IPS-18c (cell line): ENCODE results near the gene WDTC1.
"Not testable (repeated sequence)": the region's sequence is repeated elsewhere in the genome, so short reads cannot be mapped to it uniquely, and the experiment has no call there.

ENCODE experiments used
- H3K4me3 ChIP-seq: 2 replicates; pipeline ENCODE4 v1.7.0; 2013; ENCODE audit warnings: low read depth, mild to moderate bottlenecking, low read length, moderate library complexity; ENCODE audit not compliant: insufficient read depth
- H3K9me3 ChIP-seq: one replicate; pipeline ENCODE4 v1.6.1; 2013; ENCODE audit warnings: mild to moderate bottlenecking, low read length, moderate library complexity; ENCODE audit not compliant: control insufficient read depth, insufficient read depth

Gene WDTC1

DNA sequence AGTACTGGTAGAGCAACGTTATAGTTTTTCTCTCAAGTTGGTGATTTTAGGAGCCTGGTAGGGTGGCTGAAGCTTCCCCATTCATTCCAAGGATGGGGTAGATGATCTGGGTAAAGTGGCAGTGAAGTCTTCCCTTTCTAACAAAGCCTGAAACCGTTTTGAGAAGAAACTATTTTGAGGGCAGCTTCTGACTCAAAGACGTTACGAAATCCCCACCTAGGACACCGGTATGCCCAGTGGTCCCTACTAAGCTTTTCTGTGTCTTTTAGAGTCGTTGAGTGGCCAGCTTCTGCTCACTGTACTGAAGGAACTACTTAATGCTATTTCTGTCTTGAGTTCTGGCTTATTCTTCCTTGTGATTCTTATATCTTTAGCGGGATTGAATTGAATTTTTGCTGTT lies 1.4 kb downstream of the WDTC1 start:
- Histone ChIP-seq H3K4me3 (peak overlapping the region; percentile 61; the same call in 1 of the 2 replicates), H3K9me3 (no peaks in the 10 kb centered on the region)

DNA sequence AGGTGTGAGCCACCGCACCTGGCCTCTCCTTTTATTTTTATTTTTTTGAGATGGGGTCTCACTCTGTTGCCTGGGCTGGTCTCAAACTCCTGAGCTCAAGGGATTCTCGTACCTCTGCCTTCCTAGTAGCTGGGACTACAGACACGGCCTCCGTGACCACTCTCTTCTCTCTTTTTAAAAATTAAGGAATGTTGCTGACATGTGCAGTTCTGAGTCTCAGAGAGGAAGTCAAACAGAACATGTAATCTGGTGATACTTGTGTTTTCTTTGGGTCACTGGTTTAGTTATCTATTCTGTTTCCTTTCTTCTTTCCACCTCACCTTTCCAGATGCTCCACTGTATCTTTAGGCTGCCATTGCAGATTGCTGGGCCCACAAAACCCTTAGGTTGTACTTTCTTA lies 2.7 kb downstream of the WDTC1 start:
- Histone ChIP-seq H3K9me3 (no peaks in the 10 kb centered on the region), H3K4me3 (no peak overlapping the region)

DNA sequence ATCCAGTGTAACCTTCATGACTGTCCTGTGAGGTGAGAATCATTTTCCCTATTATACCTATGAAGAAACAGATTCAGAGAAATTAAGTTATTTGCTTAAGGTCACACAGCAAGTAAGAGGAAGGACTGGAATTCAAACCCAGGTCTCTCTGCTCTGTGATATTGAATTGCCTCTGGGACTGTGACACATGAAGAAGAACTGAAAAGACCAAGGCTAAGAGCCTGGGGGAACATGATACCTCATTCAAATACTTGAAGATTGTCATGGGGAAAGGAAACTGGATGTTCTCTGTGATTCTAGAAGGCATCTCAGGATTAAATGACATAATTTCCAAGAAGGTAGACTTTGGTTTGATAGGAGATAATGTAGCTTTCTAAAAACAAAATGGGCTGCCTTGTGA lies 3.6 kb downstream of the WDTC1 start:
- H3K4me3 ChIP-seq: no peak overlapping the region
- H3K9me3 ChIP-seq: no peaks in the 10 kb centered on the region

DNA sequence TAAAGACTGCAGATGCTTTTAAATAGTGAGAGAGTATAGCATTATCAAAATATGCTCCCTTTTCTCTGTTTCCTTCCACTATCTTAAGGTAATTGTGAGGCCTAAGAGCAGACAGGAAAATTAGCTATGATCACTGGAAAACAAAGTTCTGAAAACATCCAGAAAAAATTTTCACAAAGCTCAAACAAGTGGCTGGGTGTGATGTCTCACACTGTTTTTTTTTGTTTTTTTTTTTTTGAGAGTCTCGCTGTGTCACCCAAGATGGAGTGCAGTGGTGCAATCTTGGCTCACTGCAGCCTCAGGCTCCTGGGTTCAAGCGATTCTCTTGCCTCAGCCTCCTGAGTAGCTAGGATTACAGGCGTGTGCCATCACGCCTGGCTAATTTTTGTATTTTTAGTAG lies 7.2 kb downstream of the WDTC1 start:
- Histone ChIP-seq H3K4me3 (no peak overlapping the region), H3K9me3 (no peaks in the 10 kb centered on the region)

DNA sequence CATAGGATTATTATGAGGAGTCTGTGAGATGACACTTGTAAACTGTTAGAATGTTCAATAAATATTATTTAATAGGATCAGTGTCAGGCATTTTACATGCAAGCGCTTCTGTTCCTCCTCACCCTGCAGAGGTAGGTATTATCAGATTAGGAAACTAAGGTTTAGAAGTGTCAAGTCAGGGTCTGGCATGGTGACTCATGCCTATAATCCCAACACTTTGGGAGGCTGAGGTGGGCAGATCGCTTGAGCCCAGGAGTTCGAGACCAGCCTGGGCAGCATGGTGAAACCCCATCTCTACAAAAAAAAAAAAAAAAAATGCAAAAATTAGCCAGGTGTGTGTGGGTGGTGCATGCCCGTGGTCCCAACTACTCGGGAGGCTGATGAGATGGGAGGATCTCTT lies 9.2 kb downstream of the WDTC1 start:
- not testable (repeated sequence) for H3K4me3 ChIP-seq, H3K9me3 ChIP-seq

DNA sequence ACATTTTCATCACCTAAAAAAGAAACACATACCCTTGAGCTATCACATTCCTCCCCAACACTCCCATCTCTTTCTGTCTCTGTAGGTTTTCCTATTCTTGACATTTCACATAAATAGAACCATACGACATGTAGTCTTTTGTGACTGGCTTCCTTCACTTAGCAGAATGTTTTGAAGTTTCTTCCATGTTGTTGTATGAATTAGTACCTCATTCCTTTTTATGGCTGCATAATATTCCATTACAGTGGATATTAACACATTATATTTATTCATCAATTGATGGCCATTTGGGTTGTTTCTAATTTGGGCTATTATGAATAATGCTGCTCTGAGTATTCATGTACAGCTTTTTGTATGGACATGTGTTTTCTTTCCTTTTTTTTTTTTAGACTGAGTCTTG lies 11.8 kb downstream of the WDTC1 start:
- no peak overlapping the region for H3K4me3 ChIP-seq
- no peaks in the 10 kb centered on the region for H3K9me3 ChIP-seq

DNA sequence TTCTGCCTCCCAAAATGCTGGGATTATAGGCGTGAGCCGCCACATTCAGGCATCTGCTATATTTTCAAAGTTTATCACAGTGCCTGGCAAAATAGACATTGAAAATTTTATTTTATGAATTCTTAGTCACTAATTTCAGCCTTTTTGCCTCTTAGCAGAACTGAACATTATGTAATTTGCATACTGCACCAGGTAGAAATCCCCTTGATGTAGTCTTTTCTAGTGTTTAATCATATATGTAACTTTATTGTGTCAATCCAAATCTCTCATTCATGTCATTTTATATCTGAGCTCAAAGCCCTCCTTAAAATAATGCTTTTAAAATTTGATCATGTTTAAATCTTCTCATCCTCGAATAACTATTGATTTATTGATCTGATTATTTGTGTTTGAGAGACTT lies 19.2 kb downstream of the WDTC1 start:
- Histone ChIP-seq H3K9me3 (no peaks in the 10 kb centered on the region), H3K4me3 (no peak overlapping the region)

DNA sequence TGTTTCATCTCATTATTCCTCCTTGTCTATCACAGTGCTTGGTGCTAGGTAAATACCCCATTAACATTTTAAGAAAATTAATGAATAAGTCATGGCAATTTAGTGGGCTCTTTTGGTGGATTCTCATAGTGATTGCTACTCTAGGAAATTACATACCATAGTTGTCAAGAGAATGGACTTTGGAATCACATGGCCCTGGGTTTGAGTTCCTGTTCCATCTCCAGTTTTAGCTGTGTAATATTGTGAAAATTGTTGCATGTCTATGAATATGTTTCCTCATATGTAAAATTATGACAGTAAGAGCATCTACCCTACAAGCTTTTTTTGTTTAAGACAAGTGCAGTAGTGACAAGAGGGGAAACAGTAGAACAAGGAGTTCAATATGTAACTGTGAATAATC lies 20.7 kb downstream of the WDTC1 start:
- no peaks in the 10 kb centered on the region for H3K9me3 ChIP-seq
- H3K4me3 ChIP-seq: no peak overlapping the region

DNA sequence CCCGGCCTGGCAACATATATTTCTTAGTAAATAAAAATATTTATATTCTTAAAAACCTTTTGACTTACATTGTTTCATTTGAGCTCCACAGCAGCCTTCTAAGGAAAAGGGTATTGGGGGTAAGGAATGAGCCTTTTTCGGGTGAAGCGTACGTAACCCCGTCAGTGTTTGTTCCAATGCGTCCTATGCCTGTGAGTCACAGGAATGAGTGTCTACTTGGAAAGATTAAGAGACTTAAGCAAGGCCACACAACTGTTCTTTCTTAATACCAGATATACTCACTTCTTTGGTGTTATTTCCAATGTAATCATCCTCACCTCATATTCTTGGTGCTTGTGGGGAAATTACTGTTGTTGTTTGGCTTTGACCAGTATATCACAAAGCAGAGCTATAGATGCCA lies 22.7 kb downstream of the WDTC1 start:
- Histone ChIP-seq H3K9me3 (peaks cover 2% of the 10 kb centered on the region), H3K4me3 (no peak overlapping the region)

DNA sequence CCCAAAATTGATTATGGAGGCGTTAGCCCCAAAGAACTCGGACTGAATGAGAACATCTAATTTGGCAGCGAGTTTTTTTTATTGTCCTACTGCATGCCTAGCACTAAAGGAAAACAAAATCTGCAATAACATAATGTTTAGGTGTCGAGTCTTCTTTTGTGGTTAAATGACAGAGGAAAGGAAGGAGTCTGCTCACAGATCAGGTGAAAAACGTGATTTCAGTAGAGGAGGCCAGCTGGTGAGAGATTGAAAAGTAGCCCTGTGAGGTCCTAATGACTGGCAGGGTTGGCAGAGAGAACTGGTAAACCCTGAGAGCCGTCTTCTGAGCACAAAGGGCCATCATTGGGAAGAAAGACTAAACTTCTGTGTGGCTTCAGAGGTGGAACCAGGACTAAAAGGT lies 24.2 kb downstream of the WDTC1 start:
- peaks cover 2% of the 10 kb centered on the region for H3K9me3 ChIP-seq

DNA sequence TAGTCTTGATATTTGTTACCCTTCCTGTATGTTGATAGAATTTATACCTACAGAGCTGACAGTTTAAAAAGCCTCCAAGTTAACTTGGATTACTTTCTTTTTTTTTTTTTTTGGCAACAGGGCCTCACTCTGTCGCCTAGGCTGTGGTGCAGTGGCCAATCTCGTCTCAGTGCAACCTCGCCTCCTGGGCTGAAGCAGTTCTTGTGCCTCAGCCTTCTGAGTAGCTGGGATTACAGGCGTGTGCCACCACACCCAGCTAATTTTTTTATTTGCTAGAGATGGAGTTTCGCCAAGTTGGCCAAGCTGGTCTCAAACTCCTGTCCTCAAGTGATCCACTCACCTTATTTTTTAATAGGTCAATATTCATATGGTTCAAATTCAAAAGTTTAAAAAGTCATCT lies 32.7 kb downstream of the WDTC1 start:
- Histone ChIP-seq H3K4me3 (no peak overlapping the region), H3K9me3 (no peaks in the 10 kb centered on the region)

More for the DNA sequence above, 24.2 kb downstream of the WDTC1 start:
- no peak overlapping the region for H3K4me3 ChIP-seq

DNA sequence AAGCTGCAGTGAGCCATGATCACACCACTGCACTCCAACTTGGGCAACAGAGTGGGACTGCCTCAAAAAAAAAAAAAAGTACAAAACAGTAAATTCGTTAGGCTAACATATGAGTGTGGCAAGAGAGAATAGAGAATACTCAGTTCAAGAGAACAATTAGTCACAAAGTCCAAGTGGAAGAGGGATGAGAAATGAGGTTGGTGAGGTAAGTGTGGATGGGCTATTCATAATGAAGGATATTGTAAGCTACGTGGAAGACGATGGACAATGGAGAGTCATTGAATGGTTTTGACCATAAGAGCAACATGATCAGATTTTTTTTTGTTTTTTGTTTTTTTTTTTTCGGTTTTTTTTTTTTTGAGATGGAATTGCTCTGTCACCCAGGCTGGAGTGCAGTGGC lies 34.8 kb downstream of the WDTC1 start:
- no peak overlapping the region for H3K4me3 ChIP-seq
- no peaks in the 10 kb centered on the region for H3K9me3 ChIP-seq

DNA sequence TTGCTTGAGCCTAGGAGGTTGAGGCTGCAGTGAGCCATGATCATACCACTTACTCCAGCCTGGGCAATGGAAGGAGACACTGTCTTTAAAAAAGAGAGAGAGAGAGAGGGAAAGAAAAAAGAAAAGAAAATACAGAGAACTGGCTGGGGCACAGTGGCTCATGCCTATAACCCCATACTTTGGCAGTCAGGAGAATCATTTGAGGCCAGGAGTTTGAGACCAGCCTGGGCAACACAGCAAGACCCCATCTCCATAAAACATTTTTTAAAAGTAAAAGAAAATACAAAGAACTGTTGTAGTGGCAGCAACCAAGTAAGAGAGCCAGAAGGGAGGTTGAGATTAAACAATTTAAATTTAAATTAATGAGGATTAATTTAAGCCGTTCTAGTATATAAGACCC lies 39.8 kb downstream of the WDTC1 start:
- Histone ChIP-seq H3K4me3 (no peak overlapping the region), H3K9me3 (no peaks in the 10 kb centered on the region)

DNA sequence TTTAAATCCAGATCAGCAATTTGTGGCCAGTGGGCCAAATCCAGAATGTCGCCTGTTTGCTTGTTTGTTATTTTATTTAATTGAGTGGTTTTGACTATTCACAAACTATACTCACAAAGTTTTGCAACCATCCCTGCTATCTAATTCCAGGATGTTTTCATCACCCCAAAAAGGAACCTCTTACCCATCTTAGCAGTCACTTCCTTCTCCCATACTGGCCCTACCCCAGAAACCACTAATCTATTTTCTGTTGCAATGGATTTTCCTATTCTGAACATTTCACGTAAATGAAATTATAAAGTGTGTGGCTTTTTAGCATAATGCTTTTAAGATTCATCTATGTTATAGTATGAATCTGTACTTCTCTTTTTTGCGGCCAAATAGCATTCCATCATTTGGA lies 41.3 kb downstream of the WDTC1 start:
- Histone ChIP-seq H3K4me3 (no peak overlapping the region), H3K9me3 (no peaks in the 10 kb centered on the region)

DNA sequence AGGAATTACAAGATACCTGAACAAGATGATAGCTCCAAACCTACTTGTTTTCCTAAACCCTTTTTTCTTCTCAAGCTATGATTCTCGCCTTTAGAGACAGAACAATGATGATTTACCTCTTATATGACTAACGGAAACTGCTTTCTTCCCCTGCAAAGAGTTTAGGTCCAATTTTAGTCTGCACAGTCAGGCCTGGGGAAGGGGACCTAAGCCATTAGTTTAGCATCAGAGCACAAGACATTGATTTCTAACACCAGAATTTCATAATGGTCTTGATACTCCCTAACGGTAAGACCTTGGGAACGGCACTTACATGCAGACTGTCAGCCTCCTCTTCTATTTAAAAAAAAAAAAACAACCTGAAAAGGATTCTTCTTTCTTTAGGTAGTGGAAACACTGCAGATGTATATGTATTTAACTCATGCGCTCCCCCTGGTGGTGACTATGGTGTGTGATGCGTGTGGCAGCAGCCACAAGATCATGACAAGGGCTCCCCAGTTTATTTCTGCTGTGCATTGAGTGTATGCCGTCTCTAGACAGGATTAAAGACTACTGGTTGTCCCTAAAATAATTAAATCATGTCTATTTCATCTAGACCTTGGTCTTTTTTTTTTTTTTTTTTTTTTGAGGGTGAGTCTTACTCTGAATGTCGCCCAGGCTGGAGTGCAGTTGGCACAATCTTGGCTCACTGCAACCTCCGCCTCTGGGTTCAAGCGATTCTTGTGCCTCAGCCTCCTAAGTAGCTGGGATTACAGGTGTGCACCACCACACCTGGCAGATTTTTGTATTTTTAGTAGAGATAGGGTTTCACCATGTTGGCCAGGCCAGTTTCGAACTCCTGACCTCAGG lies 50.2 kb downstream of the WDTC1 start:
- no peaks in the 10 kb centered on the region for H3K9me3 ChIP-seq
- no peak overlapping the region for H3K4me3 ChIP-seq

DNA sequence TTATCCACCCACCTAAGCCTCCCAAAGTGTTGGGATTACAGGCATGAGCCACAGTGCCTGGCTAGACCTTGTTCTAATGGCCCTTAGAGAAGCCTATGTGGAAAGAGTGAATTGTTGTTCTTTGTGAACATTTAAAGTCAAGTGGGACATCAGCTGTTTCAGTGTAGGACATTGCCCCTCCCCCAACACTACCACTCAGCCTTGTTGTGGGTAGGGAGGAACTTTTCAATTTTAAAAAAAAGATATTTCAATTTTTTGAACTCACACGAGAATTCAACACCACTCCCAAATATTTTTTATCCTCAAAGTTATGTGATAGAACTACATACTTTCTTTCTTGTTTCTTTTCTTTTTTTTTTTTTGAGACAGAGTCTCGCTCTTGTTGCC lies 50.8 kb downstream of the WDTC1 start:
- H3K9me3 ChIP-seq: no peaks in the 10 kb centered on the region

DNA sequence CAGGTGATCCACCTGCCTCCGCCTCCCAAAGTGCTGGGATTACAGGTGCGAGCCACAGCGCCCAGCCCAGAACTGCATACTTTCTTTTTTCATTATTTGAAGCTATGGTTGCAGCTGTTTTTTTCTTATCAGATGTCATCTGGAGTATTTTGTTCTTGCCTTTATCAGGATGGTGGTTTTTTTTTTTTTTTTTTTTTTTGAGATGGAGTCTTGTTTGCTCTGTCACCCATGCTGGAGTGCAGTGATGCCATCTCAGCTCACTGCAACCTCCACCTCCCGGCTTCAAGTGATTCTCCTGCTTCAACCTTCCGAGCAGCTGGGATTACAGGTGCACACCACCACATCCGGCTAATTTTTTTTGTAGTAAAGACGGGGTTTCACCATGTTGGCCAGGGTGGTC lies 51.4 kb downstream of the WDTC1 start:
- not testable (repeated sequence) for H3K4me3 ChIP-seq, H3K9me3 ChIP-seq

More for the DNA sequence above, 50.8 kb downstream of the WDTC1 start:
- no peak overlapping the region for H3K4me3 ChIP-seq

DNA sequence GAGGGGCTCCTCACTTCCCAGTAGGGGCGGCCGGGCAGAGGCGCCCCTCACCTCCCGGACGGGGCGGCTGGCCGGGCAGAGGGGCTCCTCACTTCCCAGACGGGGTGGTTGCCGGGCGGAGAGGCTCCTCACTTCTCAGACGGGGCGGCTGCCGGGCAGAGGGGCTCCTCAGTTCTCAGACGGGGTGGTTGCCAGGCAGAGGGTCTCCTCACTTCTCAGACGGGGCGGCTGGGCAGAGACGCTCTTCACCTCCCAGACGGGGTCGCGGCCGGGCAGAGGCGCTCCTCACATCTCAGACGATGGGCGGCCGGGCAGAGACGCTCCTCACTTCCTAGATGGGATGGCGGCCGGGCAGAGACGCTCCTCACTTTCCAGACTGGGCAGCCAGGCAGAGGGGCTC lies 54.7 kb downstream of the WDTC1 start:
- not testable (repeated sequence) for H3K4me3 ChIP-seq, H3K9me3 ChIP-seq

DNA sequence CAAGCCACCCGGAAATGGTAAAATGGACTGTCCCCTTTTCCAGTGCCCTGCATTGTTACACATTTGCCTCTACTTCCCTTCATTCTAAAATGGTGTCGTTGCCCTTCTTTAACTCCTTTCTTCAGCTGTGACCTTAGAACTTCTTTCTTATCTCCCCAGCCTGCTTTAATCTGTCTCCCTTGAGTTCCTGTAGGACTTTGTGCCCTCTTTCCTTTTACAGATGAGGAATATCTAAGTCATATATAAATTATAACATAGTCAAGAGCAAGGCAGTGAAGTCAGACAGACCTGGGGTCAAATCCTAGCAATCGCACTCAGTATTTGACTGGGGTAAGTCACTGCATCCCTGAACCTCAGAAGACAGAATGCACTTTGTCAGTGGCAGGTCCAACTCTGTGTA lies 56.1 kb downstream of the WDTC1 start:
- Histone ChIP-seq H3K9me3 (no peaks in the 10 kb centered on the region), H3K4me3 (no peak overlapping the region)
